Measurements from ENCODE around the gene GOLGA7B.
A peak's percentile ranks its signal among the peaks of the same experiment; 100 is the strongest.

Gene GOLGA7B

DNA sequence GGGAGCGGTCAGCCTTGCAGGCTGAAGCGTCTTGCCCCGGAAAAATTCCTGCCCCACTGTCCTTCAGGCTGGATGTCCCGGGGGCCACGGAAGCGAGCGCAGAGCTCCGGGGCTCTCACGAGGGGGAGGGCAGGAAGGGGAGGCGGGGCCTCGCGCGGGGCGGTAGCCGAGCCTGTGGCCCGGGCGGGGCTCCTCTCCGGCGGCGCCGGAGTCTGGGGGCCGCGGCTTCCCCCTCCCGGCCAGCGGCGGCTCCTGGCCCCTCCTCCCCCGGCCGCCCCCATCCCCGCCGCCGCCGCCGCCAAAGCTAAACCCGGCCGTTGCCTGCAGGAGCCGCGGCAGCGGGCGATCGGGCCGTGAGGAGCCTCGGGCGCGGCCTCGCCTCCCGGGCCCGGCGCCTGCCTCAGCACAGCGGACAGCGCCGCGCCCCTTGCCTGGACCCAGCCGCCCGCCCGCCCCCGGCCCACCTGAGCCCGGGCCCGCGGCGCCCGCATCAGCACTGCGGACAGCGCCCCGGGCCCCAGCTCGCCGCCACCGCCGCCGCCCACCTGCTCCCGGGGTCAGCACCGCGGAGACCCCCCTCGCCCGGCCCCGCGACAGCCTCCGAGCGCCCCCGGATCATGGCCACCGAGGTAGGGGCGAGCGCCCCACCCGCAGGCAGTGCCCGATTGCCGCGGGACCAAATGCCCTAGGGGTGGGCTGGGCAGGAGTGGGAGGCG lies at the start of gene GOLGA7B:
Gene GOLGA7B, plus strand, starts transcription at position 157 of the 716 bp plus-strand sequence. Its CDS starts 461 bp downstream, at position 618.
- H3K4me3 ChIP-seq (ENCODE audit: low read depth, low read length) = peak within 1 kb of the TSS; percentile 32
- DNase-seq (ENCODE audit: low read depth) = no peak

DNA sequence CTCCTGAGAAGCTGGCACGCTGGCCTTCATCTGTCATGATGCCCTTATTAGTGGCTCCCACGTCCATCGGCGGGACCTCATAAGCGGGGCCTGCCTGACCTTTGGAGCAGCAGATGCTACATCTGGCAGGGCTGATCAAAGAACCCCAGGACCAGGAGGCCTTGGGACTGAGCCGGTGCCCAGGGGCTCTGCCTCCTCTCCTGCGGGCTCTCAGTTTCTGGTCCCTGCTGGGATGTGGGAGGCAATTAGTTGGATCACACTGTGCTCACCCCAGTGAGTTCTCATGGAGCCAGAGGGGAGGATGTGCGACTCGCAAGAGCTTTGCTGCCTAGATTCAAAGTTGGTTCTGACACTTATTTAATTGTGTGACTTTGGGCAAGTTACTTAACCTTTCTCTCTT lies 49.2 kb upstream of the GOLGA7B start:
- H3K4me3 ChIP-seq (ENCODE audit: low read depth, low read length) = no peak overlapping the region

GRCh38 chr10:97801422-97801821 lies 48.2 kb upstream of the GOLGA7B start:
- H3K4me3 ChIP-seq (ENCODE audit: low read depth, low read length) = no peak overlapping the region
- DNase-seq (ENCODE audit: low read depth) = no peak

More for the DNA sequence above, 49.2 kb upstream of the GOLGA7B start:
- DNase-seq (ENCODE audit: low read depth) = no peak

- no peak for DNase-seq (ENCODE audit: low read depth)
- H3K4me3 ChIP-seq (ENCODE audit: low read depth, low read length) = no peak overlapping the region
These were observed 44.4 kb upstream of the GOLGA7B start for GRCh38 chr10:97805096-97805884.

GRCh38 chr10:97805949-97806348 lies 43.7 kb upstream of the GOLGA7B start:
- DNase-seq (ENCODE audit: low read depth) = no peak
- no peak overlapping the region for H3K4me3 ChIP-seq (ENCODE audit: low read depth, low read length)

DNA sequence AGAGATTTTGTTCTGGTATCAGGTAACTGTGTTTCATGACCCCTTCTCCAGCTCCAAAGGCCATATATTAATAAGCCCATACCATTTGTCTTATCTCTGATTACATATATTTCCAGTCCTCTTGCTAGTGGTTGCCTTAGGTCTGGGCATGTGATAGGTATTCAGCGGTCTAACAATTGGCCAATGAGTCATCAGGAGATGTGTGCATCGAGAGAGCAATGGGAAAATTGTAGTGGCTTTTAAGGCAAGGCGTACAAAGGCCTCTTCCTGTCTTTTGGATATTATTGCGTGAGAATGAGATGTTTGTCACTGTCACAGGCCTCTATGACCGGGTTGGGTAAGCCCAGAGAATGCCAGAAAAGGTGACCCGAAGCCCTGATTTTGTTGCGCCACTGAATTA lies 39.2 kb upstream of the GOLGA7B start:
- H3K4me3 ChIP-seq (ENCODE audit: low read depth, low read length) = no peak overlapping the region
- no peak for DNase-seq (ENCODE audit: low read depth)

DNA sequence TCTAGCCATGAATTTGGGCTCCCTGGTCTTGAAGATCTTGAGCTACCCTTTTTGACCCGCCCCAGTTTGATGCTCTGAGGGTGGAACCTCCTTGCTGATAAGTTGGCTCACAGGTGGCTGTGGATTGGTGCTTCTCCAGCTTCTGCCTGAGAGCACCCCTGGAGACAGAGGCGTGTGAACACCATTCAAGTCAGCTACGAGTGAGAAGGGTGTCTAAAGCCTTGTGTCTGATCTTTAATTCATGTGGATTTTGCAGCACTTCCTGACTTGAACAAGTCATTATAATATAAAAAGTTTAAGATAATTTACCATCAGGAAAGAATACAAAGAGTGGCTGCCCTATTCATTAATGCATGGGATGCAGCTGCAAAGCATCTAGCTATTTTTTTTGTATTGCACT lies 37.7 kb upstream of the GOLGA7B start:
- no peak for DNase-seq (ENCODE audit: low read depth)
- H3K4me3 ChIP-seq (ENCODE audit: low read depth, low read length) = no peak overlapping the region

GRCh38 chr10:97812696-97813095 lies 36.9 kb upstream of the GOLGA7B start:
- H3K4me3 ChIP-seq (ENCODE audit: low read depth, low read length) = no peak overlapping the region
- DNase-seq (ENCODE audit: low read depth) = no peak

DNA sequence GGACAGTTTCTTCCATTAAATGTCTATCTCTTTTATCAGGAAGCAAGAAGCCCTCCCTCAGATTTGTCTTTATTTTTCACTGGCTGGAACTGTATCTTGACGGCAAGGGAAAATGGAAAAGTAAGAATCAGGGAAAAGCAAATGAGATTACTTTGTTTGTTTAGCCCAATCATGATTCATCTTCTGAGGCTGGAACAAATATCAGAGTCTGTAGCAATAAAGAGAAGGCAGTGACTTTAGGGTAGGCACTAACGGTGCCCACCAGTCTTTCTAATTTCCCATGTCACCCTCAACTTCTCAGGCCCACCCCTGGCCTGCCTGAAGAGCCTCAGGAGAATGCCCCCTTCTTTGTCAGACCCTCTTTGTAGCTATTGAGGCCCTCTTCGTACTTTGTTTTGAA lies 36.3 kb upstream of the GOLGA7B start:
- no peak overlapping the region for H3K4me3 ChIP-seq (ENCODE audit: low read depth, low read length)
- no peak for DNase-seq (ENCODE audit: low read depth)

GRCh38 chr10:97814996-97815395 lies 34.6 kb upstream of the GOLGA7B start:
- no peak overlapping the region for H3K4me3 ChIP-seq (ENCODE audit: low read depth, low read length)
- DNase-seq (ENCODE audit: low read depth) = no peak

DNA sequence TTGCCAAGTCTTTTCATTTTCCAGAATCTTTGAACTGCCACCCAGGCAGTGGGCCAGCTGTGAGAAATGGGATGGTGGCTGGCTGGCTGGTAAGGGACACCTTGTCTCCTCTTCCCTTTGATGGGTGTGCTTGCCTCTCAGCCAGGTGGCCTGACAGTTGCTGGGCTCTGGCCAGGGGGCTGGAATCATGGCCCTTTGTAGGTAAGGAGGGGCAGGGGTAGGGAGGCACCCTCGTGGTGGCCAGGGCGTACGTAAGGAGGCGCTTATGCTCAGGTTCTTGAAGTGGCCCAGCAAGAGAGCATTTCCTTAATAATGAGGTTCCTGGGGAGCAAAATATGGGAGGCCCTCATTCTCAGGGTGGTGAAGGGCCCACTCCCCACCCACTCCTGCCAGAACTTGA lies 33.0 kb upstream of the GOLGA7B start:
- no peak overlapping the region for H3K4me3 ChIP-seq (ENCODE audit: low read depth, low read length)
- DNase-seq (ENCODE audit: low read depth) = no peak

GRCh38 chr10:97818572-97818971 lies 31.1 kb upstream of the GOLGA7B start:
- DNase-seq (ENCODE audit: low read depth) = no peak
- H3K4me3 ChIP-seq (ENCODE audit: low read depth, low read length) = no peak overlapping the region

GRCh38 chr10:97820096-97820704 lies 29.4 kb upstream of the GOLGA7B start:
- no peak for DNase-seq (ENCODE audit: low read depth)
- H3K4me3 ChIP-seq (ENCODE audit: low read depth, low read length) = no peak overlapping the region

DNA sequence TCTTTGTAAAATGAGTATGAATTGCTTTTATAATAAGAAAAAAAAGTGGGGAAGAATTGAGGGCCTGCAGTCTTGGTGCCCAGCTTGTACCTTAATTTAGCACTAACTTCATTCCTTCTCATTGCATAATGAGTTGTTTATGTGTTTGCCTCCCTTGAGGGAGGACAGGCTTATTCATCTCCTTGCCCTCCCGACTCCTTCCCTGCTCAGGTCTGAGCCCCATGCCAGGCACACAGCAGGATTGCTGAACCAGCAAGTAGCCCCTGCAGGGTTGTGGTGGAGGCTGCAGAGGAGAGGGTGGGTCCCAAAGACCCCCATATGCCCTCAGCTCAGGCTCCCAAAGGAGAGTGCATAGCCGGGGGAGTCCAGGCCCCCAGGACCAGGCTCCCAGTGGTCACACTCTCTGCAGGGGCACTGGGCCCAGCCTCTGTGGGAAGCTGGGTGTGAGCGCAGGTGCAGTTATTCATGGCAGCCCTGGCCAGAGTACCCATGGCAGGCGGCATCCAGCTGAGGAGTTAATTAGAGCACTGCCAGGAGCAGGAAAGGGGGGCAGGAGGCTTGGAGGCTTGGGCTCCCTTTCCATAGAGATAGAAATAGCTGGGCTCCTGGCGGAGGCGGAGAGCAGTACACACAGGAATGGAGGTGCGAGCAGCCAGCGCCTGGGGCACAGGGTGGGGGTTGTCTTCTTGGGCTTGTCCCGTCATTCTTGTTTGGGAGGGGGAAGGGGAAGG lies 28.2 kb upstream of the GOLGA7B start:
- no peak overlapping the region for H3K4me3 ChIP-seq (ENCODE audit: low read depth, low read length)
- DNase-seq (ENCODE audit: low read depth) = no peak

- DNase-seq (ENCODE audit: low read depth) = no peak
These were observed 27.4 kb upstream of the GOLGA7B start for GRCh38 chr10:97822261-97822687.

DNA sequence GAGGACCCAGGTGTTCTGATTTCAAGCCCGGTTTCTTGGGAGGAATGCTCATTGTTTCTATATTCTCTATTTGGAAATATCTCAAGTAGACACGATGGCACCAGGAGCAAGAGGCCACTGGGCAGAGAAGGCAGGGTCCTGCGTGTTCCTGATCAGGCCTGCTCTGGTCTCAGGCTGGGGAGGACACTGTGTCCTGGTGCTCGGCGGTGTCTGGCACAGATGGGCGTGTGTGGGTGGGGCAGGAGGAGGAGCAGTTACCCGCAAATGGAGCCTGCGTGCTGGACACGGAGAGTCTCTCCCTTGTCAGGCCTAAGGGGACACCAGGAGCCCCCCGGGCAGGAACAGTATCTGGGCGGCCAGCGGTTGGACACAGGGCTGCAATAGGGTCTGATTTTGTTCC lies 25.9 kb upstream of the GOLGA7B start:
- DNase-seq (ENCODE audit: low read depth) = no peak
- H3K4me3 ChIP-seq (ENCODE audit: low read depth, low read length) = no peak overlapping the region

More at GRCh38 chr10:97822261-97822687, 27.4 kb upstream of the GOLGA7B start:
- H3K4me3 ChIP-seq (ENCODE audit: low read depth, low read length) = no peak overlapping the region

- DNase-seq (ENCODE audit: low read depth) = no peak
- no peak overlapping the region for H3K4me3 ChIP-seq (ENCODE audit: low read depth, low read length)
These were observed 24.5 kb upstream of the GOLGA7B start for GRCh38 chr10:97825020-97825760.

- DNase-seq (ENCODE audit: low read depth) = no peak
- no peak overlapping the region for H3K4me3 ChIP-seq (ENCODE audit: low read depth, low read length)
These were observed 22.8 kb upstream of the GOLGA7B start for GRCh38 chr10:97826892-97827291.

DNA sequence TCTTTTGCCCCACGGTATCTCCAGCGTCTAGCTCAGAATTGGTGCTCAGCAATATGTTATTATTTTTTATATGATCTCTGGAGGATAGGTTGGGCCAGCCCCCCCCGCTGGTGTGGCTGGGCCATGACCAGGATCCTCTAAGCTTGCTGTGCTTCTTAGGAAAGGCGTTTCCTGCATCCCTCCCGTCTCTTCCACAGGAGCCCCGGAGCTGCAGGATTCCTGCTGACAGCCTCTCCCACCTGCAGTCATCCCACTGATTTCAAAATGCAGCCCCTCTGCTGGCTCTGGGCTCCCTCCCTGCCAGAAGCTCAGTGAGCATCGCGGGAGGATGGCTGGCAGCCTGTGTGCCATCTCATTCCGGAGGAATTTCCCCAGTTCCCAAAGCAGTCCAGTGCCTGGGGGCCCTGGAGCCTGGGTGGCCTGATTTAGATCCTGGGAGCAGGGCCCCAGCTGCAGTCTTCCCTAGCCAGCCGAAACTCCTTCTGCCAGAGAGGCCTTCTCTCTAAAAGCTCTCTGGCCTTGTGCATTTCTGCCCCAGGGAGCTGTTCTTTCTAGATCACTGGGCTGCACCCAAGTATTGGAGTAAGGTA lies 21.8 kb upstream of the GOLGA7B start:
- no peak for DNase-seq (ENCODE audit: low read depth)
- no peak overlapping the region for H3K4me3 ChIP-seq (ENCODE audit: low read depth, low read length)

Measured in skeletal muscle cell (primary cell).